Thoracic aorta (tissue), 2 donors: ENCODE results near the gene KRTAP10-3. TPM values are rescaled to one million over a fixed set of nuclear protein-coding genes. Genes with fewer than 3 reads are reported as not detected.

Experiments used
- ATAC-seq: fragments of 150-250 bp; one replicate; pipeline ENCODE4 v1.8.0; 2017; ENCODE audit warnings: low read depth; ENCODE audit not compliant: insufficient number of reproducible peaks, low FRiP score
- DNase-seq: peaks from one replicate; pipeline ENCODE4 v3.0.0-alpha.2; 2020; ENCODE audit warnings: low spot score
- H3K27ac ChIP-seq, 2 donors: fragments of 200-600 bp; sonication (generic); 1 replicate in 1 of 2; 2 replicates in 1 of 2; pipeline ENCODE4 v1.5.1; 2016; ENCODE audit warnings: mild to moderate bottlenecking in 2 of 2, moderate library complexity in 2 of 2
- H3K27me3 ChIP-seq: fragments of 200-600 bp; sonication (generic); replicated peaks from 2 replicates; pipeline ENCODE4 v1.6.0; 2016; ENCODE audit warnings: mild to moderate bottlenecking; ENCODE audit not compliant: insufficient read depth
- H3K36me3 ChIP-seq: fragments of 200-600 bp; sonication (generic); one replicate; pipeline ENCODE4 v1.5.1; 2016
- H3K4me1 ChIP-seq, 2 donors: fragments of 200-600 bp; sonication (generic); 1 replicate in 1 of 2; 2 replicates in 1 of 2; pipeline versions ENCODE4 v1.5.1 to v1.6.0; 2016; ENCODE audit warnings: low read depth in 2 of 2, mild to moderate bottlenecking in 1 of 2; ENCODE audit not compliant: control insufficient read depth in 1 of 2
- H3K4me3 ChIP-seq: fragments of 200-600 bp; sonication (generic); 2 replicates; pipeline ENCODE4 v1.5.1; 2016; ENCODE audit warnings: mild to moderate bottlenecking
- H3K9me3 ChIP-seq: fragments of 200-600 bp; sonication (generic); 2 replicates; pipeline ENCODE4 v1.5.1; 2016
- total RNA-seq, 2 donors: library from RNA; depleted of rRNA; stranded (reverse); fragments of >200 nt; gene quantifications; one replicate each; pipeline versions ENCODE4 v1.1.0 to v1.2.3, GENCODE V29; 2016
- TF ChIP-seq, protein P1 (sequence below): fragments of 200-600 bp; sonication (generic); IDR thresholded peaks from one replicate; pipeline ENCODE4 v1.5.1; 2019; ENCODE audit warnings: antibody characterized with exemption

KRTAP10-3 gene
- total RNA-seq, 2 donors from 2014 or later: not detected

DNA sequence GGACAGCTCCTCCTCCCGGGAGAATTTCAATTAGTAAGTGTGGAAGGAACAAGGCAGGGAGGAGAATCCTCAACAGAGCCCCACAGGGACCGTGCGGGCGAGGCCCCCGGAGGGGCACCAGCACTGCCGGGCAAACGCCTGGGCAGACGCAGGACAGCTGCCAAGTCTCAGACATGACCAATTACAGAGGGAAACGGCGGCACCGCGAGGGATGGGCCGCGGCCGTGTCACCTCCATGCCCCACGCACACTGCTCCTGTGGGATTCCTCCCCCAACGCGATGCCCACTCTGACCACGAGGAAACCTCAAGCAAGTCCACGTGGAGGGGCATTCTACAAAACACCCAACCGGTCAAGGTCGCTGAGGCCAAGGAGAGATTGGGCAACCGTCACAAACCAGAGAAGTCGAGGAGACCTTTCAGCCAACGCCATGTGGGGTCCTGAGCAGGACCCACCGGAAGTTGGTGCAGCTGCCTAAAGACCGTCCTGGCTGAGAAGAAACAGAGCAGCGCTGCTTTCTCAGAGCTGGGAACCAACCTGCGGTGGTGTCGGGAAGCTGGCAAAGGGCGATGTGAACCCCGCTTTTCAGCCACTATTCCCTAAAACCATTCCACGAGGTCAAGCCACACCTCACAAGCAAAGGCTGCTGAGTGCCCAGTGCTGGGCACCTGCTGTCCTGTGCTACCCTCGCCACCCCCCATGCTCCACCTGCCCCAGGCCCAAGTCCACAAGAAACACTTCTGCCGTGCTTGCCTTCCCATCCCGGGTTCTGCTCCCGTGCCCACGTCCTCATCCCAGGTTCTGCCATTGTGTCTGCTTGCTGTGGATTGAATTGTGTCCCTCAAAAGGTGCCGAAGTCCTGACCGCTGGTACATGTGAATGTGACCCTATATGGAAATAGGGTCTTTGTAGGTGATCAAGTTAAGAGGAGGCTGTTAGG lies 13.5 kb upstream of the KRTAP10-3 start:
- ATAC-seq (no peak), DNase-seq (no peak)
- Histone ChIP-seq H3K4me3 (no peak overlapping the region), H3K9me3 (peaks cover 6% of the 10 kb centered on the region), H3K4me1 (no peaks in the 10 kb centered on the region), H3K27ac (no peak overlapping the region), H3K27me3 (no peaks in the 10 kb centered on the region), H3K36me3 (no peaks in the 10 kb centered on the region)
- TF ChIP-seq, protein P1, sequence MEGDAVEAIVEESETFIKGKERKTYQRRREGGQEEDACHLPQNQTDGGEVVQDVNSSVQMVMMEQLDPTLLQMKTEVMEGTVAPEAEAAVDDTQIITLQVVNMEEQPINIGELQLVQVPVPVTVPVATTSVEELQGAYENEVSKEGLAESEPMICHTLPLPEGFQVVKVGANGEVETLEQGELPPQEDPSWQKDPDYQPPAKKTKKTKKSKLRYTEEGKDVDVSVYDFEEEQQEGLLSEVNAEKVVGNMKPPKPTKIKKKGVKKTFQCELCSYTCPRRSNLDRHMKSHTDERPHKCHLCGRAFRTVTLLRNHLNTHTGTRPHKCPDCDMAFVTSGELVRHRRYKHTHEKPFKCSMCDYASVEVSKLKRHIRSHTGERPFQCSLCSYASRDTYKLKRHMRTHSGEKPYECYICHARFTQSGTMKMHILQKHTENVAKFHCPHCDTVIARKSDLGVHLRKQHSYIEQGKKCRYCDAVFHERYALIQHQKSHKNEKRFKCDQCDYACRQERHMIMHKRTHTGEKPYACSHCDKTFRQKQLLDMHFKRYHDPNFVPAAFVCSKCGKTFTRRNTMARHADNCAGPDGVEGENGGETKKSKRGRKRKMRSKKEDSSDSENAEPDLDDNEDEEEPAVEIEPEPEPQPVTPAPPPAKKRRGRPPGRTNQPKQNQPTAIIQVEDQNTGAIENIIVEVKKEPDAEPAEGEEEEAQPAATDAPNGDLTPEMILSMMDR: no peak

DNA sequence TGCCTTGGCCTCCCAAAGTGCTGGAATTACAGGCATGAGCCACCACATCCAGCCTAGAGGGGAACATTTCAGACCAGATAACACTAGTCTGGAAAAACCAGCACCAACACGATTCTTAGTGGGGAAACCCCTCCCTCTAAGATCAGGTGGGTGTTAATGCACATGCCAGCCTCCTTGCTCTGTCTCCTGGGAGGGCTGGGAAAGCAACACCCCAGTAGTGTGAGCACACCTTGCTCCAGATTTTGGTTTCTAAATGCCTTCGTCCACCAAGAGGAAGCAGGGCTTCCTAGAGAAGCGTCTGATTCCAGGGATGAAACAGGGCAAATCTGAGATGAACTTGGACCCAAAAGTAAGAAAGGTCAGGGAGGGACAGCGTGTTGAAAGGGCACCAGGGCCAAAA lies 12.7 kb upstream of the KRTAP10-3 start:
- Histone ChIP-seq H3K4me3 (no peak overlapping the region), H3K9me3 (no peaks in the 10 kb centered on the region), H3K27me3 (no peaks in the 10 kb centered on the region), H3K4me1 (no peaks in the 10 kb centered on the region), H3K36me3 (no peaks in the 10 kb centered on the region), H3K27ac (no peak overlapping the region)
- ATAC-seq: no peak
- TF ChIP-seq, protein P1: no peak
- DNase-seq: no peak

DNA sequence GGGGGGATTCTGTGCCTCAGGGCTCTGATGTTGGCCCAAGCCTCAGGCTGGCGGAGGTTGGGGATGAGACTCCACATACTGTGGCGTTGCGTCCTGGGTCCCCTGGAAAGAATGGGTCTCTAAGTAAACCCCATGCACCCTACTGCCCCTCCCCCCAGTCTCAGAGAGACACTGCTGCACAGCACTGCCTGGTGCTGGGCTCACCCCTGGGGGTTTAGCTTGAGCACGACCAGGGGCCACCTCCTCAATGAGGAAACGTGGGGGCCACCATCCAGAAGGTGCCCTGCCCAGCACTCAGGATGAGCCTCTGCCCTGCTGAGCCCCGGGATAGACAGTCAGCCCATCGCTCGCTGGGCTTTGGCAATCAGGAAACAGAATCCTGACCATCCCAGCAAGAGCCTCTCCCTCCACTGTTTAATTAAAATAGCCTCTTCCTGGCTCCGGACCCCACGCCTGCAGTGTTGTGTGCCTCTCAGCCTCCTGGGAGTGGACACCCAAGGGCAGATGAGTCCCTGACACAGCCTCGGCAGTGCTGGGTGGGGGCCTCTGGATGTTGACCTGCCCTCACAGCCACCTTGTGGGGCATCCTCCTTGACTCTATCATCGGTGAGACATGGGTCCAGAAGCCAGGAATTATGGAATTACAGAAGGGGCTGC lies 11.4 kb upstream of the KRTAP10-3 start:
- Histone ChIP-seq H3K4me1 (no peaks in the 10 kb centered on the region), H3K27ac (no peak overlapping the region), H3K9me3 (no peaks in the 10 kb centered on the region), H3K36me3 (no peaks in the 10 kb centered on the region), H3K27me3 (no peaks in the 10 kb centered on the region), H3K4me3 (no peak overlapping the region)
- TF ChIP-seq, protein P1: no peak
- DNase-seq: no peak
- ATAC-seq: no peak

DNA sequence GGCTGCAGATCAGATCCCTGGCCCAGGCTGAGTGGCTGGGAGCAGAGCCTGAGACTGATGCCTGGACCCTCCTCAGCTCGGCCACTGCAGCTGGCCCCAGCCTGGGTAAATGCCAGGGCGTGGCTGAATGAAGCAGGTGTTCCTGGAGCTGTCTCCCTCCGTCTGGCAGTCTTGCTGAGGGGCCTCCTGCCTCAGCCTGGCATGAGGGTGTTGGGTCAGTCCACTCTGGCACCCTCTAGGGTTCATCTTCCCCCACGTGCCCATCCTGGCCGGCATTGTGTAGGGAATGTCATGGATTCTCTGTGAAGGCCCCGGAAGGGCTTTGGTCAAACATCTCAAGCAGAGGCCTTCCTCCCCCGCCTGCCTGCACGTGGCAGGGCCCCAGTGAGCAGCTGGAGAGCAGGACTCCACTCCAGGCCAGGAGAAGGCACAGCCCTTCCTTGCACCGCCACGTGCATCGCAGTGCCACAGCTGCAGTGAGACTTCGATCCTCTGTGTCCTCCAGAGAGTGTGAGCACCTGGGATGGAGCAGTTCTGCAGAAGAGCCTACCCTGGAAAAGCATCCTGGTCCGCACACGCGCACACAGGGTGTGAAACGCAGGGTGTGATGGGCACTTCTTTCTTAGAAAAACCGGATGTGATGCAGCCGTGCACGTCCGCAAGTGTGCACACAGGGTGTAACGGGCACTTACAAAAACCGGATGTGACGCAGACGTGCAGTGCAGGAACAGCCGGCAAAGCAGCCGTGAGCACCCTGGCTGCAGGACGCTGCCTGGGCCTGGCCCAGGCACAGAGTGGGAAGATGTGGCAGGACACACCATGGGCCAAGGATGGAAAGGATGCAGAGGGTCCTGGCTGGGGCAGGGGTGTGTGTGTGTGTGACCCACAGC lies 10.3 kb upstream of the KRTAP10-3 start:
- ATAC-seq (no peak), DNase-seq (no peak)
- Histone ChIP-seq H3K4me3 (no peak overlapping the region), H3K4me1 (no peaks in the 10 kb centered on the region), H3K9me3 (no peaks in the 10 kb centered on the region), H3K27me3 (no peaks in the 10 kb centered on the region), H3K36me3 (no peaks in the 10 kb centered on the region), H3K27ac (no peak overlapping the region)
- TF ChIP-seq, protein P1: no peak

DNA sequence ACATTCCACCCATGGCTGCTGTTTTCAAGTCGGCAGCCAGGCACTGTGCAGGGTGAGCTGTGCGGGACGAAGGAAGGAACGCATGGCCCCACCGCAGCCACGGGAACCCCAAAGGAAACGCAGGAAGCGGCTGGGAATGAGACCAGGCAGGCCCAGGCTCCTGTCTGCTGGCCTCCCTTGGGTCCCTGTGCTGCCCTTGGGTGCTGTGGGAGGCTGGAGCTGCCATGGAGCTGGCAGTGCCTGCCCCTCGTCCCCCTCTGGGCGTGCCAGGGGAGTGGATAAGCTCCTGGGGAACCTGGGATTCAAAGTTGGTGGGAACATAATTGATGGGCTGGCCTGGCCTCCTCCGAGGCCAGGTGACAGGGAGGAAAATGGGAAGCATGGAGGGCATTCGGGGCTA lies 9.7 kb upstream of the KRTAP10-3 start:
- no peaks in the 10 kb centered on the region for H3K4me1 ChIP-seq
- DNase-seq (no peak), ATAC-seq (no peak)
- H3K9me3 ChIP-seq: no peaks in the 10 kb centered on the region
- TF ChIP-seq, protein P1: no peak
- H3K4me3 ChIP-seq: no peak overlapping the region
- H3K27ac ChIP-seq: no peak overlapping the region
- no peaks in the 10 kb centered on the region for H3K27me3 ChIP-seq
- H3K36me3 ChIP-seq: no peaks in the 10 kb centered on the region
